ENCODE data around the gene BMP10.

GRCh38 chr2:68880213-68880612 is 9.0 kb upstream of the BMP10 start:
- no peak for TF ChIP-seq CTCF (IDR thresholded peaks at IDR 0.05)
- TF ChIP-seq POLR2A (IDR thresholded peaks at IDR 0.05), result no peak
